CMK (cell line): ENCODE results near the gene EVL.

ENCODE experiments used
- DNase-seq: peaks from one replicate; pipeline ENCODE4 v3.0.0-alpha.2; 2010; ENCODE audit warnings: low read depth

The EVL gene

DNA sequence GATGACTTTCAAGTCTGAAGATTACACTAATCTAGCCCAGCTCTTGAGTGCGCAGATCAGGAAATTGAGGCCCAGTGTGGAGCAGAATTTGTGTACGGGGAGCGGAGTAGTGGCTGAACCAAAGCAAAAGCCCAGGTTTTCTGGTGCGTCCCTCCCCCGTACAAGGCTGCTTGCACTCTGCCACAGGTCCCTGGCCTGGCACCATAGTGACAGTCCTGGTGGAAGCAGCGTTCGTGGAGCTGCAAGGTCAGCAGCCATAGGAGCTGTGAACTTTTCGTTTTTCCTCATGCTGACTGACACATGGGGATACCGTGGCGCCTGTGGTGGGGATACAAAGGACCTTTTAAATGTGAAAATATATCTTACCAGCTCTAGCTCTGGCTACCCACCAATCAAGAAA, 1.7 kb downstream of the EVL start:
- DNase-seq: no peak

DNA sequence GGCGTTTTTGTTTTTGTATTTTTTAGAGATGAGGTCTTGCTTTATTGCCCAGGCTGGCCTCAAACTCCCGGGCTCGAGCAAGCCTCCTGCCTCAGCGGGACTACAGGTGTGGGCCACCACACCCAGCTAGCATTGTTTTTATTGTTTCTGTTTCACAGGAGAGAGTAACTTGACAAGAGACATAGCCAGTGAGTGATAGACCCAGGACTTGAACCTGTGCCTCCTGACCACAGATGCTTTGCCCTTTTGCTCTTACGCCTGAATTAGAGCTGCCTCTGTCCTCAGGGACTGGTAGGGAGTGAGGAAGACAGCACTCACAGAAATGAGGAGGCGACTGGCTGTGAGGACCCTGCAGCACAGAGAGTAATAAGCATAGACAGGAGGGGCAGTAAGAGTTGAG, 2.3 kb downstream of the EVL start:
- DNase-seq: no peak

DNA sequence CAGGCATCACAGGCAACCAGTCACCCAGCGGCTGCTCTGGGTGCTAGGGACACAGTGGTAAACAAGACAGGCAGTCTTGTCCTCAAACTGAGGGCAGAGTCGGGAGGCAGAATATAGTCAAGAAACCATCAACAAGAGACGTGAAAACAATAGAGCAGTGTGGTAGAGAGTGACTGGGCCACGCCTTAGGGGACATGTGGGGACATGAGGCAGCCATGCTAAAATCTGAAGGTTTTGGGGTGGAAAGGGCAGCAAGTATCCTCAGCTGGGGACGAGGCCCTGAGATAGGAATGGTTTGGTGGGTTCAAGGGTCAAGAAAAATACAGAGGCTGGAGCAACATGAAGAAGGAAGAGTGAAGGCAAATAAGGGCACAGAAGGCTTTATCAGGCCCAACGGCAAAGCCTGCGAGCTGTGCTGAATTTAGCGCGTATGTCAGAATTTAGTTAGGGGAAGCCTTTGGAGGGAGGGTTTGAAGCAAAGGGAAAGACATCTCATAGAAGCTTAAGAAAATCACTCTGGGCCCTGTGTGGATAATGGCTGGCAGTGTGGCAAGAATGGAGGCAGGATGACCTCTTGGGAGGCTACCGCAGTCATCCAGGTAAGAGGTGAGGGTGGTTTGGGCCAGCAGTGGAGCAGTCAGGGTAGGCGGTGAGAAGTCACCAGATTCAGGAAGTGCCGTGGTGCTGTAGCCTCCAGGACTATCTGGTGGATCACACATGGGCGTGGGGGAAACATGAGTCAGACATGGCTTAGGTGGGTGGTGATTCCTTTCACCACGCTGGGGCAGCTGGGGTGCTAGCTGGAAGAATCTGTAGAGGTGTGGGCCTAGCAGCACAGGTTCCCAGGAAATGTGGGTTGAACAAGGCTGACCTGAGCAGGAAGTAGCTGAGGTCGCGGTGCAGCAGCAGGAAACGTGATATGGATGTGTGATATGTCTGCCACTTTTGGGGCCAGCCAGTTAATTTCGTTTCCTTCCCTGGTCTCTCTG, 3.0 kb downstream of the EVL start:
- no peak for DNase-seq

DNA sequence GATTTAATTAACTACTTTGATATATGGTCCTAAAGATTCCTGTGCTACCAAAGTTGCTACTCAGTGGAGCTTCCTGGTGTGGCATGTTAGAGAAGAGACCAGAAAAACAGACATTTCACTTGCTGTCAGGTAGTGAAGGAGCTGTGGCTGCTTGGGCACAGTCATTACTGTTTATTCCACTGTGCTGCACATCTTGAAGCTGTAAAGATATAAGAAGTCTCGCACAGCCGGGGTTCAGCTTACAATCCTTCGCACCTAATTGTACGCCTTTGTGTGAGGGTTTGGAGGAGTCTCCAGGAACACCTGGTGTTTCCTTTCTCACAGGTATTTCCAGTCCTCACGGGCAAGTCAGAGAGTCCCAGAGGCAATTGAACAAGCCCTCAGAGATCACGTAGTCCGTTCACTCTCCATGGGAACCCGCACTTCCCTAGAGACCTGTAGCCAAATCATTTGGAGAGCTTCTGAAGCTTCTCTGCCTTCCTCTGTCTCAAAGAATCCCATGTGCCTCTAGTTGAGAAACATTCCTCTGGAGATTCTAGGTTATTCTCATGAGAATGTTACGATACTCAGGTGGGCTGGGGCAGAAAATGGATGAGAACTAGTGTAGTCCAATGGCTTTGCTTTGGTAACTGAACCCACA, 4.1 kb downstream of the EVL start:
- no peak for DNase-seq

DNA sequence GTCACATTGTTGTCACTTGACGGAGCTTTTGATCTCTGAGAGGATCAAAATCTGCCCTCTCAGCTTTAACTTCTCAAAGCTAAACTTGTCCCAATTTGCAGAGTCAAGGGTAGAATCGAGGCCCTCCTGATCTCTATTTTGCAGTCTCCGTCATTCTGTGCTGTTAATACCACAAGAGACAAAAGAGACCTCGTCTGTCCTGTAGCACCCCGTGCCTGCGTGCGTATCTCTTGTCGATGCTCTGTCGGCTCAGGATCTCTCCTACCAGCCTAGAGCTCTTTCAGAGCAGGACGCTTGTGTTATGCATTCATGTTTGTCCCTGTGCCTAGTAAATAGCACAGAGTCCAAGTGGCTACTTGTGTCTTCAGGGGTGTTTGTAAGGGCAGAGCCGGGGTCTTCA, 5.1 kb downstream of the EVL start:
- DNase-seq: no peak

DNA sequence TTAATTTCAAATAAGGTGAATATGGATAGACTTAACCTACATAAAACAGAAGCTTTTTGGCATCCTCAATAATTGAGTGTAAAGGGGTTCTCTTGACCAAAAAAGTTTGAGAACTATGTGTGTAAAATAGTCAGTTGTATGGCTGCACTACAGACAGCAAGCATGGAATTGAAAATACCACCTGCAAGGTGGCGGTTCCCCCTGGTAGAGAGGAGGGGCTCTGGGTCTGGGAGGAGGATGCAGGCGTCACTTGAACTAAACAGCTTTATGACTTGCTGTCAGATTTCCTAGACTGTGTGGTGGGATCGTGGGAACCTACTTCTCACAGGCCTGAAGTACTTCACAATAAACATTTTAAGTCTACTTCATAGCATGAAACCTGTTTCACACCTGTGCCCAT, 6.3 kb downstream of the EVL start:
- DNase-seq: no peak

DNA sequence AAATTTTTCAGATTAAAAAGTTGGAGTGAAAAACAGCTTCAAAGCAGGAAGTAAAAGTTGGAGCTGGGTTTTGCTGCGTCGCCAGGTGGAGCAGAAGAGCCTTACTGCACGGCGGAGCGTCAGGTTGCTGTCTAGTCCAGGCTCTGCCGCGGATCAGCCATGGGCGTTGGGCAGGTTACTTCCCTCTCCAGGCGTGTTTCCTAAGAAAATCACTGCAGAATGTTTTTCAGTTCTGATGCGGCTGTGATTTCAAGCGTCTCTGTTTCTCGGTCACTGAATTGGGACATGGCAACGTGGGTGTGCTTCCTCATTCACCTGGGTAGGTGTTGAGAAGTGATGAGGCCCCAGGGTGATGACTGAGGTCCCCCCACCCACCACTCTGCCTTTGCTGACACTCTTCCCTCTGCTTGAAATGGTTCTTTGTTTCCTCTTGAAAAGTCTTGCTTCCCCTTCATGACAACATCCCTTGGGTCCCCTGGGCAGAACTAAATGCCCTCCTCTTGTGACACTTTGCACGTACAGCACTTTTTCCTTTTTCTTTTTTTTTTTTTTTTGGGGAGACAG, 7.6 kb downstream of the EVL start:
- DNase-seq: no peak

DNA sequence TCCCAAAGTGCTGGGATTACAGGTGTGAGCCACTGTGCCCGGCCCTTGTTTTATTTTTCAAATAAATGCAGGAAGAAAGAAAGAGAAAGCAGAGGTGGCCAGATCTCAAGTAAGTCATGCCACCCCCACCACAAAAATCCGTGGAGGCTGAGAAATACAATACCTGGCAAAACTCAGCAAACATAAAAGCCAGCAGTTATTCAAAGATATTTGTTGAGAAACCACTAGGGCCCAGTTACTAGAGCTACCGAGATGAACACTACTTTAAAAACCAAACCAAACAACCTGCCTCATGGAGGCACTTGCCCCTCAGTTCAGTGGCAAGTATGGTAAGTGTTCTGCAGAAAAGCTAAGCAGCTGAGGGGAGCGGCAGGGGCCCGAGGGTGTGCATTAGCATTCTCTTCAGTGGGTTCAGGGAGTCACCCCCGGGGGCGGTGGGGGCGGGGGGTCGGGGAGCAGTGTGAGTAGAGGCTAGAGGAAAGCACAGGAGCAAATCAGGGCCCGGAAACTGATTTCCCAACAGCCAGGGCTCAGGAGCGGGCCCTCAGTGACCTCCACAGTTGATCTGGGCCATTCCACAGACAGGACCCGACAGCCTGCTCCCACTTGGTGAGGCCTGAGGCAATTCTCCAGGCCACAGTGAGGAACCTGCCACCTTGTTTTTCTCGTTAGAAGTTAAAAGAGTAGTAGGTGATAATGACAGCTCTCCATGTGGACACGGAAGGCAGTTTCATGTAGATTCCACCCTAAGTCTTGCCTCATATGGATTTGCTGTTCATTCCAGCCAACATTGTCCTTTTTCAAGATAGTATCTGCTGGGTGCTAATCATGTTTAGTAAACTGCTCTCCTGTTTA, 8.6 kb downstream of the EVL start:
- DNase-seq: no peak

DNA sequence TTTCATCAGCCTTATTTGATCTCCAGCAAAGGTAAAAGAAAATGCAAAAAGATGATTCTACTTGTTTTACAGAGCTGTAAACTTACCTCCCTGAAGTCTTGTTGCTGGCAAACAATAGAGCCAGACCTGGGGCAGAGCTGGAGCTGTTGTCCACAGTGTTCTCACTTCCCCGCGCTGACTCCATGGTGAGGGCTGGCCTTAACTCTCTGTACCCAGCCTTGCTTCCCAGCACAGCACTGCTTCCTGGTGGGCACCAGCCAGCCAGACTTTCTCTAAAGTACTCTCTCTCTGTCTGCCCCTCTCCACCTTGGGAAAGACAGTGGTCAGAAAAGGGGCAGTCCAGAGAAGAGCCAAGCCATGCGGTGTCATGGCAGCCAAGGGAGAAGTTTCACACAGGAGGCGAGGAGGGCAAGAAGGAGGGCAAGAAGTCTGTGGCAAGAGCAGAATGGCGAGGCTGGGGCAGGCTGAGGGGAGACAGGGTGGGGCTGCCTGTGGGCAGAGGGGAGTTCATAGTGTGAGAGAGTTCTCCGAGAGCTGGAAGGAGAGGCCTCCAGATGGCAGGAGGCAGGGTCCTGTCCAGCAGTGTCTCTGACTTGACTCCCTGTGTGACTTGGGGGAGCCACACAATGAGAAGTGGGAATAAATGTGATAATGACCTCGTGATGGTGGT, 9.3 kb downstream of the EVL start:
- DNase-seq: no peak

DNA sequence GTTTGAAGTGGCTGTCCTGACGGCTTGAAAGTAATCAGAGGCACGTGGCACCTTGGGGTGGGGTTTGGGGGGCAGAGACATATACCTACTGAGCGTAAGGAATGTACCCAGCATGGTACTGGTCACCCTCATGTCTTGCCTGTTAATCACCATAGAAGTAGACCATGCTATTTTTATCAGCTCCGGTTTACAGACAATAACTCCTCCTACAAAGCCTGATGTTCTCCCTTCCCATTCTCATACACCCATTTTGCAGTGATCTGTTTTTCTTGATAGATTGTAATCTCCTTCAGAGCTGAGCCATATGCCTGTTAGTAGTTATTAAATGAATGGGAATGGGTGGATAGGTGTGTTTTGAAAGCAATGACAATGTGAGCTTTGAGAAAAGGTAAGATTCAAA, 10.5 kb downstream of the EVL start:
- no peak for DNase-seq

DNA sequence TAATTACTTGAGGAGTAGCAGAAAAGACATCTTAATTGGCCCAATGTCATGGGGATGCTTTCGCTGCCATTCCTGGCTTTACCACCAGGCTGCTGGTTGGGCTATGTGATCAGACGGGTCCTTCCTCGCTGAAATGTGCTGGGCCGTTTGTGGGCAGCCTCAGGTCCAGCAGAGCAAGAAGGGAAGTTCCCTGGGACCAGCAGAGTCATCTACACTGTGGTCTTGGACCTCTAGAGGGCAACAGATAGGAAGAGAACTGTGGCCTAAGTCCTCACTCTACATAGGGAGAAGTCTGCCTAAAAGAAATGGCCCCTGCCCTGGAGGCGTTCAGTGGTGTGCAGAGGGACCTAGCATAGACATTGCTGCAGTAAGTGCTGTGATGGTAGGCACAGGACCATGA, 10.9 kb downstream of the EVL start:
- DNase-seq: peak; percentile 82

DNA sequence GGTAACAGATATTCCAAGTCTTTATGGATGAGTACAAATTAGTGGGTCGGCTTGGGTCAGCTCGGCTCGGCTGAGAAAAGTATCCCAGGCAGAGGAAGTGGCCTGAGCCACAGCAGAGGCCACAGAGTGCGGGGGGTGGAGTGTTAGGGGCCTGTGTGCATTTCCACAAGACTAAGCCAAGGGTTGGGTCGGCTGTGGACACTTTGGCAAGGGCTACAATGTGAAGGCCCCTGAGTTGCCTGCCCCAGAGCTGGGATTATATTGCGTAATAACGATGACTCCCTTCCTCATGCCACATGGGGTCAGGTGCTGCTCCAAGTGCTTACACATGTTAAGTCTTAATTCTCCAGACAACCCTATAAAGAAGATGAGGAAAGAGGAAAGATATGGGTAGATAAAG, 11.4 kb downstream of the EVL start:
- no peak for DNase-seq

DNA sequence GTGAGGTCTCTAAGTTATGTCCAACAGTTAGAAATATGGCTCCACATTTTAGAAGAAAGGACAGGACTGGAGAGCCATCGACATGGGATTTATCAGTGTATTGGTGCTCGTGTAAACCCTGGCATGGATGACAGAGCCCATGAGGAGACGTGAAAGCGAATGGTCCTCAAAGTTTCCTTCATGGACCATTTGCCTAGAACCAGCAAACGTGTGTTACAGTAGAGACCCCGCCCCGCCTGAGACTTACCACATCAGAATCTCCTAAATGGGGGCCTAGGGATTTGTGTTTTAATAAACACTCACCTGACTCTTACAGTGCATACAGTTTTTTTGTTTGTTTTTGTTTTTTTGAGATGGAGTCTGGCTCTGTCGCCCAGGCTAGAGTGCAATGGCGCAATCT, 12.2 kb downstream of the EVL start:
- no peak for DNase-seq

DNA sequence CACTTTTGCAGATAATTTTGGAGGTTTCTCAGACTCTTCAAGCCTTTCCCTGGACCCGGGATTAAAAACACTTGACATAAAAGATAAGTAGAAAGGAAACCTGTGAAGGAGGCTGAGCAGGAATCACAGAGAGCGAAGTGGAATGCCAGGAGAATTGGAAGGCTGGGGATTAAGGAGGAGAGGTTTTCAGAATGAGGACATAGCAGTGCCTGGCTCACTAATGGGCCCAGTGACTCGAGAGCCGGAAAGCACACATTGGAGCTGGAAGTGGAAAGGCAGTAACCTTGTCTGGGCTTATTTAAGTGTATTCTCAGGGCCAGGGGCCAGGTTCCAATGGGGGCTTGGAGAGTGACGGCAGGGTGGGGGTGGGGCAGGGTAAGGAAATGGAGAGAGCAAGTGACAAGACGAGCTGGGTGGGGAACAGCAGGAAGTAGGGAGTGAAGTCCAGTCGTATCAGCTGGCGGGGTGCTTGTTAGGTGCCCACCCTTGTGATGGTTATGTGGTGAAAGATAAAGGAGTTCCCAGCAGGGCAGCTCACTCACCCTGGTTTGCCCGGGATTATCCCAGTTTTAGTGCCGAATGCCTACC, 13.1 kb downstream of the EVL start:
- DNase-seq: no peak

DNA sequence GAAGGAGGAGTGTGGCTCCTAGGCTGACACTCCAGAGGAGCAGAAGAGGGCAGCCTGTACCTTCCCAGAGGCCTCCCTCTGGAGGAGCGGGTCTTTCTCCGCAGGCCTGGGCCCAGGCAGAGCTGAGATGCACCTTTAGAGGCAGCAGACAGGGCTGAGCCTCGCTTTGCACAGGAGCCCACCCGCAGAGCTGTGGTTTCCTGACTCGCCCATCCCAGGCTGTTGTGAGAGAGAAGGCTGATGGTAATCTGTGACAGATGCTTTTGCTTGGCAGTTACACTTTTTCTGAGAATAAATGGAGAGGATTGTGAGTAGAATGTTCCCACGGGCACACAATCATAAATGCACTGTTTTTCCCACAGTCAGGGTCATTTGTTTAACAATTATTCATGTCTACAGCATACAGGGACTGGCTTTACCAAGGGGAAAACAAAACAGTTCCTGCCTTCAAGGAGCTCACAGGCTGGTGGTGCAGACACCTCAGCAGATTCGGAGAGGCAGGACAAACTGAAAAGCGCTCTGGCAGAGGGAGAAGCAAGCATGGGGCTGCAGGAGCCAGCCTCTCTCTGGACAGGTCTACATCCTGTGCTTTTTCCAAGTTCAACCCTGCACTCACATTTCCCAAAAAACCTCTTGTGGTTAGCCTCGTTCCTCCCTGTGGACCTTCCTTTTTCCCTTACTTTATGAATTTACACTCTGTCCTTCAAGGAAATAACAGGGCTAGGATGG, 13.9 kb downstream of the EVL start:
- DNase-seq: no peak

DNA sequence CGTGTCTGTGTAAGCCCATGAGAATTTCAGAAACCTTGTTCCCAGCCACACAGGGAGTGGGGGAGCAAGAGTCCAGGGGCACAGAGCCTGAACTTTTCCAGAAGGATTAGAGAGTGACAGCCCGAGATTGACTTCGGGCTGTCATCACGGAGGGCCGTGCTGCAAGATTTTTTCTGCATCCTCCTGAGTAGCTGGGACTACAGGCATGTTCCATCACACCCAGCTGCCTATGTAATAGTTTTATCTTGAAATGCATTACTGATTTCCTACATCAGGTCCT, 14.4 kb downstream of the EVL start:
- no peak for DNase-seq

DNA sequence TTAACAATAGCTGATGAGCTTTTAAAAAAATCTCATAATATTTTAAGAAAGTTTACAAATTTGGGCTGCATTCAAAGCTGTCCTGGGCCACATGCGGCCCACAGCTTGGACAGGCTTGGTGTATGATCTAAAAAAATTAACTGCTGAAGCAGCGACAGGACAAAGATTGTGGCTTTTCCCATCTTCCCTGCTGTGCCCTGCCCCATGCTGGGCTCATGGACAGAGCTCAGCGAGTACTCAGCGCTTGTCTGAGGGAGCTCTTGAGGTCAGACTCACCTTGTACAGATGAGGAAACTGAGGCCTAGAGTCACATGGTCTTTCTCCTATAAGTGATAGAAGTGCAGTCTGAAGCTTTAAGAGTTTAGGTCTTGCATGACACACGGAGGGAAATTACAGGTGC, 15.0 kb downstream of the EVL start:
- no peak for DNase-seq

DNA sequence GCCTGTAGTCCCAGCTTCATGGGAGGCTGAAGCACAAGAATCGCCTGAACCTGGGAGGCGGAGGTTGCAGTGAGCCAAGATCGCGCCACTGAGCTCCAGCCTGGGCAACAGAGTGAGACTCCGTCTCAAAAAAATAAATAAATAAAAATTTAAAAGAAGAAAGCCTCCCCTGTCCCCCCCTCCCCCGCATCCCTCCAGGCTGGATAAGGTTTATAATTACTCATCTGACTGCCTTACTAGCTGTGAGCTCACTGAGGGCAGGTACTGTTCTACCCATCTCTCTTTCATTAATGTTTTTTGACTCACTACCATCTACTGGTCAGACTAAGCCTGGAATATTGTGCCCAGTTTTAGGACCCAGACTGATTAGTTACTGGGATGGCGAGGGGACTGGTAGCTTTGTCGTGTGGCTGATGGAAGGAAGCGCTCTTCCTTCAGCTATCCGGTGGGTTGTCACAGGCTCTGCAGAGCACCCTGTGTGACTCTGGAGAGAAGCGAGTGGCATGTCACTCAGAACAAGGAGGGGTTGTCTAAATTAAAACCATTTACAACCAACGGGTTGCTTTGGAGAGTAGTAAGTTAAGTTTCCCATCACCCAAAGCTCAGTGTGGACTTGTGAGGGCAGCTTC, 16.9 kb downstream of the EVL start:
- no peak for DNase-seq

DNA sequence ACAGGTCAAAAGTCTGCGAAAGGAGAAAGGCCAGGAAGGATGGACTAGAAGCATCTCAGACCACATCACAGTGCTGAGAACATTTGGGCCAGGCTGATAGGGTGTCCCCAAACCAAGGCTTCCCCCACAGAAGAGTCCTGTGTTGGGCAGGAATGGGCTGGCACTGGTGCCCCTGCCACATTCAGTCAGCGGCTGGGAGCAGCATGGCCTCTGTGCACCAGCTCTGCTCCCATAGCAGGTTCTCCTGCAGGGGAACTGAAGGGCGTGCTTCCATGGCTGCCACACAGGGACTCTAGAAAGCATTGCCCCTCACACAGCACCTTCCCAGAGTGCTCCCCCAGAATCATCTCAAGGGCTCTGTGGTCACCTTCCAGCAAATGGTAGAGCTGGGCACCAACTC, 17.5 kb downstream of the EVL start:
- DNase-seq: no peak

DNA sequence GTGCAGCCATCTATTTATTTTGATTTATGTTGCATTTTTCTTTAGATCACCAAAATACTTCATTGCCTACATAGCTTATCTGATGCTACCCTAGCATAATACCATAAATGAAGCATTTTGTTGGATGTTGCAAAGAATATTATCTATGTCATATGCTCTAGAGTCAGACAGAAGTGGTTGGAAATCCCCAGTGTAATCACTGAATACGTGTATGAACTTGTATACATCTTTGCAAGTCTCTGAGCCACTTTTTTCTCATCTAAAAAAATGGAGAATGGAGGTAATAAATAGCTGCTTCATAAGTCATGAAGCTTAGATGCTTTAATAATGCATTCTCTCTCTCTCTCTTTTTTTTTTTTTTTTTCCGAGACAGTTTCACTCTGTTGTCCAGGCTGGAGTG, 18.5 kb downstream of the EVL start:
- no peak for DNase-seq

DNA sequence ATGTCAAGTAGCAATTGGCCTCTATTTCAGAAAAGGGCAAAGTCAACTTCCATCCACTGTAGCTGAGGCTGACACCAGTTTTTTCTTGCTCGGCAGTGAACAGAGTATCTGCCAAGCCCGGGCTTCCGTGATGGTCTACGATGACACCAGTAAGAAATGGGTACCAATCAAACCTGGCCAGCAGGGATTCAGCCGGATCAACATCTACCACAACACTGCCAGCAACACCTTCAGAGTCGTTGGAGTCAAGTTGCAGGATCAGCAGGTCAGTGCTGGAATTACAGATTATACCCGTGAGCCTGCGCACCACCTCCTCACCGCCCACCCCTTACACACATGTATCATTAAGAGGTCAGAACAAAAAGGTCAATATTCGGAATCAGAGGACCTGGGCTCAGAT, 19.4 kb downstream of the EVL start:
- DNase-seq: no peak
